Tibial nerve (tissue), 4 donors: ENCODE data around the gene ITPKB. TPM values are rescaled to one million over a fixed set of nuclear protein-coding genes. Genes with fewer than 3 reads are reported as not detected.

ENCODE experiments used
- DNase-seq, 2 donors: peaks; one replicate each; pipeline ENCODE4 v3.0.0-alpha.2; 2019; ENCODE audit warnings: low spot score in 2 of 2
- H3K27ac ChIP-seq, 4 donors: fragments of 200-600 bp; sonication (generic) in 3 of 4; one replicate each; pipeline ENCODE4 v1.5.1; 2017 to 2019; ENCODE audit warnings: mild to moderate bottlenecking in 1 of 4
- H3K27me3 ChIP-seq, 2 donors: fragments of 200-600 bp; sonication (generic) in 1 of 2; one replicate each; pipeline versions ENCODE4 v1.5.1 to v1.6.0; 2017 to 2019
- H3K36me3 ChIP-seq, 3 donors: fragments of 200-600 bp; sonication (generic); one replicate each; pipeline ENCODE4 v1.5.1; 2018 to 2019
- H3K4me1 ChIP-seq, 4 donors: fragments of 200-600 bp; sonication (generic) in 3 of 4; one replicate each; pipeline ENCODE4 v1.5.1; 2017 to 2019
- H3K4me3 ChIP-seq, 4 donors: fragments of 200-600 bp; sonication (generic) in 3 of 4; one replicate each; pipeline ENCODE4 v1.5.1; 2017 to 2019; ENCODE audit warnings: mild to moderate bottlenecking in 1 of 4, moderate library complexity in 1 of 4
- H3K9me3 ChIP-seq, 4 donors: fragments of 200-600 bp; sonication (generic) in 3 of 4; one replicate each; pipeline ENCODE4 v1.5.1; 2017 to 2019
- CTCF ChIP-seq, 5 experiments: fragments of 200-600 bp in 3 of 5; fragments of 450-650 bp in 2 of 5; sonication (generic) in 3 of 5; IDR thresholded peaks; one replicate each; pipeline ENCODE4 v1.5.1; 2016 to 2019; ENCODE audit warnings: antibody characterized with exemption in 5 of 5, mild to moderate bottlenecking in 3 of 5, moderate library complexity in 2 of 5
- EP300 ChIP-seq, 2 donors: sonication (generic); formaldehyde crosslinking; IDR thresholded peaks; one replicate each; pipeline ENCODE4 v1.6.1; 2017; ENCODE audit warnings: antibody characterized with exemption in 2 of 2, mild to moderate bottlenecking in 1 of 2
- POLR2A ChIP-seq, 2 donors: fragments of 450-650 bp; IDR thresholded peaks; one replicate each; pipeline ENCODE4 v1.6.1; 2017; ENCODE audit warnings: antibody characterized with exemption in 2 of 2, mild to moderate bottlenecking in 2 of 2, moderate library complexity in 2 of 2
- WGBS, 2 donors: methylation state at CpG; one replicate each; pipeline ENCODE4 v1.1.5; 2018; 5-methylcytosine and 5-hydroxymethylcytosine counted together
- total RNA-seq, 4 donors: library from RNA; depleted of rRNA; stranded (reverse); fragments of >200 nt; gene quantifications; one replicate each; pipeline ENCODE4 v1.1.0, GENCODE V29; 2016

Gene ITPKB
- total RNA-seq, 4 donors from 2014 or later, result 49.2 to 82.0 (median 52.7) TPM

GRCh38 chr1:226708342-226708780 is 30.7 kb downstream of the ITPKB start:
- no peaks in the 10 kb centered on the region for H3K9me3 ChIP-seq
- TF ChIP-seq EP300 (IDR thresholded peaks at IDR 0.05), result peak in 1 of 2 donors; percentile 73
- no peak for TF ChIP-seq POLR2A (IDR thresholded peaks at IDR 0.05)
- H3K36me3 ChIP-seq, result no peaks in the 10 kb centered on the region
- H3K27ac ChIP-seq, result peak overlapping the region in 3 of 4 donors; percentile 50 to 82 (median 79)
- no peak overlapping the region for H3K4me3 ChIP-seq
- WGBS, 2 donors, result 25 to 31% methylated on average over 6 of the region's 6 CpGs
- peaks cover 0 to 75% (median 29%) of the 10 kb centered on the region in 4 donors for H3K4me1 ChIP-seq
- H3K27me3 ChIP-seq, result no peaks in the 10 kb centered on the region
- peak in 1 of 2 donors; percentile 61 for DNase-seq

- WGBS, 2 donors, result 58 to 70% methylated on average over 4 of the region's 4 CpGs
- no peaks in the 10 kb centered on the region for H3K9me3 ChIP-seq
- peak overlapping the region in 1 of 4 donors; percentile 23 for H3K27ac ChIP-seq
- H3K36me3 ChIP-seq, result no peaks in the 10 kb centered on the region
- peaks cover 0 to 69% (median 38%) of the 10 kb centered on the region in 4 donors for H3K4me1 ChIP-seq
- H3K27me3 ChIP-seq, result no peaks in the 10 kb centered on the region
- DNase-seq, result no peak
- H3K4me3 ChIP-seq, result no peak overlapping the region
- TF ChIP-seq EP300 (IDR thresholded peaks at IDR 0.05) (no peak), POLR2A (IDR thresholded peaks at IDR 0.05) (no peak), CTCF (IDR thresholded peaks at IDR 0.05) (no peak)
These were observed 32.4 kb downstream of the ITPKB start for GRCh38 chr1:226706684-226707083.

GRCh38 chr1:226704169-226704937 is 34.7 kb downstream of the ITPKB start:
- no peaks in the 10 kb centered on the region for H3K27me3 ChIP-seq
- H3K36me3 ChIP-seq, result no peaks in the 10 kb centered on the region
- peak overlapping the region in 2 of 4 donors; percentile 65 to 83 for H3K4me3 ChIP-seq
- peak overlapping the region; percentile 91 to 99 (median 98) for H3K27ac ChIP-seq
- peaks cover 0 to 50% (median 30%) of the 10 kb centered on the region in 4 donors for H3K4me1 ChIP-seq
- no peak for TF ChIP-seq CTCF (IDR thresholded peaks at IDR 0.05)
- no peak for TF ChIP-seq POLR2A (IDR thresholded peaks at IDR 0.05)
- no peak for TF ChIP-seq EP300 (IDR thresholded peaks at IDR 0.05)
- no peak for DNase-seq
- 70 to 73% methylated on average over 10 of the region's 10 CpGs for WGBS, 2 donors
- no peaks in the 10 kb centered on the region for H3K9me3 ChIP-seq

GRCh38 chr1:226702957-226703831 is 35.9 kb downstream of the ITPKB start:
- H3K4me3 ChIP-seq, result peak overlapping the region; percentile 61 to 83 (median 64)
- TF ChIP-seq CTCF (IDR thresholded peaks at IDR 0.05) (peak in 2 of 5 experiments; percentile 32 to 40), POLR2A (IDR thresholded peaks at IDR 0.05) (peak; percentile 92 to 96), EP300 (IDR thresholded peaks at IDR 0.05) (peak in 1 of 2 donors; percentile 91)
- peaks cover 0 to 39% (median 22%) of the 10 kb centered on the region in 4 donors for H3K4me1 ChIP-seq
- peak overlapping the region; percentile 91 to 99 (median 98) for H3K27ac ChIP-seq
- H3K27me3 ChIP-seq, result no peaks in the 10 kb centered on the region
- H3K36me3 ChIP-seq, result no peaks in the 10 kb centered on the region
- WGBS, 2 donors, result 0% methylated on average over 23 to 59 of the region's 62 CpGs
- peak; percentile 54 to 58 for DNase-seq
- H3K9me3 ChIP-seq, result no peaks in the 10 kb centered on the region

GRCh38 chr1:226702318-226702956 is 36.6 kb downstream of the ITPKB start:
- Histone ChIP-seq H3K4me1 (peaks cover 0 to 39% (median 28%) of the 10 kb centered on the region in 4 donors), H3K27ac (peak overlapping the region; percentile 91 to 99 (median 98)), H3K9me3 (no peaks in the 10 kb centered on the region), H3K27me3 (no peaks in the 10 kb centered on the region), H3K4me3 (peak overlapping the region; percentile 61 to 83 (median 64)), H3K36me3 (no peaks in the 10 kb centered on the region)
- TF ChIP-seq POLR2A (IDR thresholded peaks at IDR 0.05) (peak in 1 of 2 donors; percentile 19), EP300 (IDR thresholded peaks at IDR 0.05) (peak in 1 of 2 donors; percentile 48), CTCF (IDR thresholded peaks at IDR 0.05) (no peak)
- DNase-seq, result peak; percentile 37 to 71
- WGBS, 2 donors, result 58 to 61% methylated on average over 12 of the region's 12 CpGs
